Kidney epithelial cell (primary cell): ENCODE measurements around the gene KRCC1. TPM values are rescaled to one million over a fixed set of nuclear protein-coding genes. Genes with fewer than 3 reads are reported as not detected.

ENCODE experiments used
- DNase-seq: peaks from one replicate; pipeline ENCODE4 v3.0.0-alpha.2; 2010; ENCODE audit warnings: low read depth
- H3K27me3 ChIP-seq: 2 replicates; pipeline ENCODE4 v1.6.0; 2011; ENCODE audit warnings: low read length; ENCODE audit not compliant: control insufficient read depth, insufficient read depth
- H3K36me3 ChIP-seq: 2 replicates; pipeline ENCODE4 v1.5.1; 2011; ENCODE audit warnings: low read length; ENCODE audit not compliant: control insufficient read depth, insufficient read depth
- H3K4me3 ChIP-seq: 2 replicates; pipeline ENCODE4 v1.5.1; 2011; ENCODE audit warnings: low read depth, mild to moderate bottlenecking, control low read depth, low read length
- CTCF ChIP-seq: IDR thresholded peaks from 2 replicates; pipeline ENCODE4 v1.5.1; 2011; ENCODE audit warnings: mild to moderate bottlenecking, moderate library complexity, low read length, control low read depth, inconsistent platforms; ENCODE audit not compliant: insufficient read depth, poor library complexity, severe bottlenecking
- total RNA-seq: library from RNA; depleted of rRNA; stranded (reverse); fragments of >200 nt; gene quantifications from 2 replicates; pipeline ENCODE4 v1.2.3, GENCODE V29; 2015

The KRCC1 gene
- total RNA-seq = 17.7 and 22.2 TPM in 2 replicates

- TF ChIP-seq CTCF = no peak
- no peaks in the 10 kb centered on the region for H3K27me3 ChIP-seq
- peak within 1 kb of the TSS; percentile 85 for H3K4me3 ChIP-seq
- DNase-seq = peak; percentile 89
- no peaks in the 10 kb centered on the region for H3K36me3 ChIP-seq
Measured at GRCh38 chr2:88055371-88056128, at the start of gene KRCC1. TSS of gene KRCC1 (minus strand) at chr2:88055783. CDS start at chr2:88028563, 27,220 bp downstream.

DNA sequence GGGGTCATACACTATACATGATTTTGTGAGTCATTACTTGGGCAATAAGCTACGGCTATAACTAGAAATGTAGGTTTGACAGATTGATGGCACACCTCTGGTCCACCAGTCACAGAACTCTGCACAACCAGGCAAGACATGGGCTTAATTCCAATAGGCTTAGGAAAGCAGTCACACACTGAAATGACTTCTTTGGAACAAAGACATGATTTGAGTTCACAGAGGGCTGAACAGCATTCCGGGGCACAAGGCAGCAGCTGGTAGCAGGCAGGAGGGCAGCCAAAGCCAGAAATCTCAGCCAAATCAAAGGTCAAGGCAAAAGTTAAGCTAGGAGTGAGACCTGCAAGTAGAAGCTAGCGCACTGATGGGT lies 44.9 kb upstream of the KRCC1 start:
- no peak for DNase-seq
- H3K27me3 ChIP-seq = no peaks in the 10 kb centered on the region
- TF ChIP-seq CTCF = no peak
- no peak overlapping the region for H3K4me3 ChIP-seq
- H3K36me3 ChIP-seq = no peaks in the 10 kb centered on the region

- DNase-seq = no peak
- Histone ChIP-seq H3K4me3 (no peak overlapping the region), H3K36me3 (no peaks in the 10 kb centered on the region), H3K27me3 (no peaks in the 10 kb centered on the region)
- no peak for TF ChIP-seq CTCF
Measured at GRCh38 chr2:88099798-88100488, 44.4 kb upstream of the KRCC1 start.

DNA sequence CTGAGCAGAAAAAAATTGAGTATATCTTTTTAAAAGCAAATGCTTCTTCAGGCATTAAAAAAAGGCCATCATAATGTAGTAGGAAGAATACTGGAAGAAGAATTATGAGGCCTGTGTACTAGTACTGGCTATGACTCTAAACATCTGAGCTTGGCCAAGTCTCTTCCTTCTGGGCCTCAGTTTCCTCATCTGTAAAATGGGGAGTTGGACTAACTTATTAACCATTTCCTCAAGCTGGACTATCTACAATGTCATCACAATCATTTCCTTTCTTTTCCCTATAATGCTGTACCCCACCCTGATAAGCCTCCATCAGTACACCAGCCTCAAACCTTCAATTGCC lies 42.9 kb upstream of the KRCC1 start:
- DNase-seq = no peak
- Histone ChIP-seq H3K27me3 (no peaks in the 10 kb centered on the region), H3K4me3 (no peak overlapping the region), H3K36me3 (no peaks in the 10 kb centered on the region)
- TF ChIP-seq CTCF = no peak

GRCh38 chr2:88097891-88098557 lies 42.4 kb upstream of the KRCC1 start:
- no peaks in the 10 kb centered on the region for H3K36me3 ChIP-seq
- H3K4me3 ChIP-seq = no peak overlapping the region
- DNase-seq = no peak
- TF ChIP-seq CTCF = no peak
- no peaks in the 10 kb centered on the region for H3K27me3 ChIP-seq
